ENCODE results near the gene KIF3B. TPM values are rescaled to one million over a fixed set of nuclear protein-coding genes. Genes with fewer than 3 reads are reported as not detected.

KIF3B gene
- total RNA-seq, 5 donors from 2014 or later (not counting 1 experiment from before 2014, with no cell fraction given) = 11.3 to 14.6 (median 13.6) TPM

- peak overlapping the region in 1 of 3 donors; percentile 60 for H3K4me3 Mint-ChIP-seq
- no peak for ATAC-seq (replicated peaks in 1 of 4)
- peak overlapping the region; percentile 80 for H3K27ac ChIP-seq (ENCODE audit: low read length)
Observed at GRCh38 chr20:32232326-32232886, 45.0 kb upstream of the KIF3B start.

GRCh38 chr20:32233286-32233685 is 44.2 kb upstream of the KIF3B start:
- ATAC-seq (replicated peaks in 1 of 4) = no peak
- Histone ChIP-seq H3K36me3 (ENCODE audit: control insufficient read depth in 2 of 2, extremely low read depth in 1 of 2, insufficient read depth in 1 of 2, low read length in 1 of 2) (peaks cover 5 to 56% of the 10 kb centered on the region in 2 donors), H3K27me3 (replicated peaks in 1 of 2; ENCODE audit: control insufficient read depth in 2 of 2, extremely low read depth in 1 of 2, insufficient read depth in 2 of 2, low read length in 1 of 2) (no peaks in the 10 kb centered on the region), H3K4me1 (ENCODE audit: control insufficient read depth in 1 of 2, extremely low read depth in 1 of 2, insufficient read depth in 2 of 2, low read length in 2 of 2) (peaks cover 8 to 26% of the 10 kb centered on the region in 2 experiments), H3K4me3 (ENCODE audit: control insufficient read depth in 1 of 2, extremely low read depth in 1 of 2, low read length in 1 of 2) (no peak overlapping the region), H3K27ac (ENCODE audit: low read length) (peak overlapping the region; percentile 80), H3K9me3 (no peaks in the 10 kb centered on the region)
- ChIA-PET POLR2A (no interaction called here), CTCF (interaction anchor here in 1 of 2 donors (0.6 to 0.8 kb wide), 2 partner anchors 266 to 438 kb away, joined by 4 to 7 read pairs; no protein-coding TSS in a partner anchor)
- Mint-ChIP-seq H3K9me3 (no peaks in the 10 kb centered on the region), H3K27ac (peak overlapping the region; percentile 97 to 99), H3K36me3 (peaks cover 51% of the 10 kb centered on the region), H3K27me3 (no peaks in the 10 kb centered on the region), H3K4me1 (peaks cover 18 to 26% (median 21%) of the 10 kb centered on the region in 3 donors), H3K4me3 (no peak overlapping the region)
- 97% methylated on average over 9 of the region's 9 CpGs for WGBS (ENCODE audit: insufficient coverage)
- DNase-seq = no peak

More at GRCh38 chr20:32232326-32232886, 45.0 kb upstream of the KIF3B start:
- Histone ChIP-seq H3K36me3 (ENCODE audit: control insufficient read depth in 2 of 2, extremely low read depth in 1 of 2, insufficient read depth in 1 of 2, low read length in 1 of 2) (peaks cover 5 to 62% of the 10 kb centered on the region in 2 donors), H3K27me3 (replicated peaks in 1 of 2; ENCODE audit: control insufficient read depth in 2 of 2, extremely low read depth in 1 of 2, insufficient read depth in 2 of 2, low read length in 1 of 2) (no peaks in the 10 kb centered on the region), H3K4me3 (ENCODE audit: control insufficient read depth in 1 of 2, extremely low read depth in 1 of 2, low read length in 1 of 2) (no peak overlapping the region), H3K9me3 (no peaks in the 10 kb centered on the region), H3K4me1 (ENCODE audit: control insufficient read depth in 1 of 2, extremely low read depth in 1 of 2, insufficient read depth in 2 of 2, low read length in 2 of 2) (peaks cover 8 to 26% of the 10 kb centered on the region in 2 experiments)
- ChIA-PET POLR2A (no interaction called here), CTCF (interaction anchor here in 1 of 2 donors (0.5 to 0.8 kb wide), 3 partner anchors 16 to 437 kb away, joined by 4 to 7 read pairs (median 5); no protein-coding TSS in a partner anchor)
- peaks cover 58% of the 10 kb centered on the region for H3K36me3 Mint-ChIP-seq
- H3K27me3 Mint-ChIP-seq = no peaks in the 10 kb centered on the region
- H3K27ac Mint-ChIP-seq = peak overlapping the region; percentile 97 to 99
- H3K9me3 Mint-ChIP-seq = no peaks in the 10 kb centered on the region
- peaks cover 18 to 26% (median 21%) of the 10 kb centered on the region in 3 donors for H3K4me1 Mint-ChIP-seq
- no peak for DNase-seq

- 97% methylated on average over 11 of the region's 13 CpGs for WGBS (ENCODE audit: insufficient coverage)
- Histone ChIP-seq H3K27ac (ENCODE audit: low read length) (no peak overlapping the region), H3K27me3 (replicated peaks in 1 of 2; ENCODE audit: control insufficient read depth in 2 of 2, extremely low read depth in 1 of 2, insufficient read depth in 2 of 2, low read length in 1 of 2) (no peaks in the 10 kb centered on the region), H3K9me3 (no peaks in the 10 kb centered on the region), H3K36me3 (ENCODE audit: control insufficient read depth in 2 of 2, extremely low read depth in 1 of 2, insufficient read depth in 1 of 2, low read length in 1 of 2) (peaks cover 5 to 49% of the 10 kb centered on the region in 2 donors), H3K4me3 (ENCODE audit: control insufficient read depth in 1 of 2, extremely low read depth in 1 of 2, low read length in 1 of 2) (no peak overlapping the region), H3K4me1 (ENCODE audit: control insufficient read depth in 1 of 2, extremely low read depth in 1 of 2, insufficient read depth in 2 of 2, low read length in 2 of 2) (peaks cover 8 to 26% of the 10 kb centered on the region in 2 experiments)
- peaks cover 43% of the 10 kb centered on the region for H3K36me3 Mint-ChIP-seq
- peaks cover 18 to 26% (median 21%) of the 10 kb centered on the region in 3 donors for H3K4me1 Mint-ChIP-seq
- no peaks in the 10 kb centered on the region for H3K27me3 Mint-ChIP-seq
- H3K4me3 Mint-ChIP-seq = no peak overlapping the region
- ATAC-seq (replicated peaks in 1 of 4) = no peak
- ChIA-PET CTCF (no interaction called here), POLR2A (no interaction called here)
- no peaks in the 10 kb centered on the region for H3K9me3 Mint-ChIP-seq
- no peak for DNase-seq
- peak overlapping the region in 1 of 2 donors; percentile 52 for H3K27ac Mint-ChIP-seq
Observed at GRCh38 chr20:32234135-32234808, 43.2 kb upstream of the KIF3B start.

- H3K27me3 Mint-ChIP-seq = no peaks in the 10 kb centered on the region
- 100% methylated on average over 5 of the region's 6 CpGs for WGBS (ENCODE audit: insufficient coverage)
- ChIA-PET CTCF (no interaction called here), POLR2A (no interaction called here)
- peaks cover 18 to 29% (median 21%) of the 10 kb centered on the region in 3 donors for H3K4me1 Mint-ChIP-seq
- peak overlapping the region; percentile 59 to 77 for H3K27ac Mint-ChIP-seq
- H3K9me3 ChIP-seq = no peaks in the 10 kb centered on the region
- no peaks in the 10 kb centered on the region for H3K27me3 ChIP-seq (replicated peaks in 1 of 2; ENCODE audit: control insufficient read depth in 2 of 2, extremely low read depth in 1 of 2, insufficient read depth in 2 of 2, low read length in 1 of 2)
- peaks cover 5 to 46% of the 10 kb centered on the region in 2 donors for H3K36me3 ChIP-seq (ENCODE audit: control insufficient read depth in 2 of 2, extremely low read depth in 1 of 2, insufficient read depth in 1 of 2, low read length in 1 of 2)
- DNase-seq (no peak), ATAC-seq (replicated peaks in 1 of 4) (no peak)
- no peaks in the 10 kb centered on the region for H3K9me3 Mint-ChIP-seq
- peaks cover 40% of the 10 kb centered on the region for H3K36me3 Mint-ChIP-seq
- peaks cover 8 to 26% of the 10 kb centered on the region in 2 experiments for H3K4me1 ChIP-seq (ENCODE audit: control insufficient read depth in 1 of 2, extremely low read depth in 1 of 2, insufficient read depth in 2 of 2, low read length in 2 of 2)
- H3K4me3 Mint-ChIP-seq = no peak overlapping the region
- no peak overlapping the region for H3K4me3 ChIP-seq (ENCODE audit: control insufficient read depth in 1 of 2, extremely low read depth in 1 of 2, low read length in 1 of 2)
- no peak overlapping the region for H3K27ac ChIP-seq (ENCODE audit: low read length)
Observed at GRCh38 chr20:32235331-32236047, 42.0 kb upstream of the KIF3B start.

GRCh38 chr20:32236048-32236533 is 41.4 kb upstream of the KIF3B start:
- Histone ChIP-seq H3K27me3 (replicated peaks in 1 of 2; ENCODE audit: control insufficient read depth in 2 of 2, extremely low read depth in 1 of 2, insufficient read depth in 2 of 2, low read length in 1 of 2) (no peaks in the 10 kb centered on the region), H3K9me3 (no peaks in the 10 kb centered on the region), H3K36me3 (ENCODE audit: control insufficient read depth in 2 of 2, extremely low read depth in 1 of 2, insufficient read depth in 1 of 2, low read length in 1 of 2) (peaks cover 5 to 40% of the 10 kb centered on the region in 2 donors), H3K4me1 (ENCODE audit: control insufficient read depth in 1 of 2, extremely low read depth in 1 of 2, insufficient read depth in 2 of 2, low read length in 2 of 2) (peaks cover 8 to 26% of the 10 kb centered on the region in 2 experiments), H3K27ac (ENCODE audit: low read length) (no peak overlapping the region), H3K4me3 (ENCODE audit: control insufficient read depth in 1 of 2, extremely low read depth in 1 of 2, low read length in 1 of 2) (no peak overlapping the region)
- Mint-ChIP-seq H3K27me3 (no peaks in the 10 kb centered on the region), H3K4me3 (no peak overlapping the region), H3K4me1 (peaks cover 18 to 29% (median 20%) of the 10 kb centered on the region in 3 donors), H3K36me3 (peaks cover 35% of the 10 kb centered on the region), H3K9me3 (no peaks in the 10 kb centered on the region), H3K27ac (peak overlapping the region in 1 of 2 donors; percentile 59)
- ChIA-PET CTCF (no interaction called here), POLR2A (no interaction called here)
- 89% methylated on average over 1 of the region's 3 CpGs for WGBS (ENCODE audit: insufficient coverage)
- no peak for DNase-seq
- no peak for ATAC-seq (replicated peaks in 1 of 4)

- peaks cover 3 to 25% of the 10 kb centered on the region in 2 experiments for H3K4me1 ChIP-seq (ENCODE audit: control insufficient read depth in 1 of 2, extremely low read depth in 1 of 2, insufficient read depth in 2 of 2, low read length in 2 of 2)
- DNase-seq (no peak), ATAC-seq (replicated peaks in 1 of 4) (no peak)
- no peaks in the 10 kb centered on the region for H3K27me3 Mint-ChIP-seq
- no peaks in the 10 kb centered on the region for H3K27me3 ChIP-seq (replicated peaks in 1 of 2; ENCODE audit: control insufficient read depth in 2 of 2, extremely low read depth in 1 of 2, insufficient read depth in 2 of 2, low read length in 1 of 2)
- no peak overlapping the region for H3K27ac ChIP-seq (ENCODE audit: low read length)
- H3K9me3 Mint-ChIP-seq = no peaks in the 10 kb centered on the region
- WGBS (ENCODE audit: insufficient coverage) = 94% methylated on average over 2 of the region's 2 CpGs
- H3K9me3 ChIP-seq = no peaks in the 10 kb centered on the region
- H3K36me3 ChIP-seq (ENCODE audit: control insufficient read depth in 2 of 2, extremely low read depth in 1 of 2, insufficient read depth in 1 of 2, low read length in 1 of 2) = peaks cover 5 to 35% of the 10 kb centered on the region in 2 donors
- no peak overlapping the region for H3K4me3 ChIP-seq (ENCODE audit: control insufficient read depth in 1 of 2, extremely low read depth in 1 of 2, low read length in 1 of 2)
- POLR2A ChIA-PET = no interaction called here
- H3K36me3 Mint-ChIP-seq = peaks cover 31% of the 10 kb centered on the region
- H3K27ac Mint-ChIP-seq = no peak overlapping the region
- H3K4me1 Mint-ChIP-seq = peaks cover 12 to 22% (median 13%) of the 10 kb centered on the region in 3 donors
- no peak overlapping the region for H3K4me3 Mint-ChIP-seq
- CTCF ChIA-PET = no interaction called here
Observed at GRCh38 chr20:32236819-32237218, 40.6 kb upstream of the KIF3B start.

Measured in T-cell (primary cell).